ENCODE results near the gene DSCAM.

DSCAM gene

DNA sequence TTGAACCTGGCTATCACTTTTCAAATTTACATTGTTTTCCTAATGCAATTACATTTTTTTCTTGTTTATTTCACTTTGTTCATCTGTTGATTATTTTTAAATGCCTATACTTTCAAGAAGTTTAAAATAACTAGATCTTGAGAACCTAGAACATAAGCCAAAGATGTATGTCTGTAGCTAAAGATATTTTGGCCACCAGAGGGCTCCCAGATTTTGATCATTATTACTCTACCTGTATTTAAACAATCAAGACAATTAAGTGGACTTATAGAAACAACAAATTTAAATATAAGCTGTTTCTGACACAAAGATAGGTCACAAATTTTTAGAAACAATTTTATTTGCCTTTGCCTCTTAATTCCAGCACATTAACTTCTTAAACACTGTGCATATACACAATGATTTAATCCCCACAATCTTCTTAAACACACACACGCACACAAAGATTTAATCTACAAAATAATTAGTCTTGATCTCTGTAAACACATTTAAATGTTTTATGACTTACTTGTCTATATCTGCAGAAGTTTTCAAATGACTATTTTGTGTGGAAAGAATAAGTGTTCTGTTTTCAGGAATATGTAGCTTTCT, 380.0 kb downstream of the DSCAM start:
- no peaks in the 10 kb centered on the region for H3K36me3 ChIP-seq (ENCODE audit: control insufficient read depth, insufficient read depth, low read length)
- no peak overlapping the region for H3K27ac ChIP-seq (ENCODE audit: insufficient read depth, low read length, poor library complexity, severe bottlenecking)
- H3K4me1 ChIP-seq (ENCODE audit: control insufficient read depth, insufficient read depth, low read length, poor library complexity, severe bottlenecking): no peaks in the 10 kb centered on the region
- H3K9me3 ChIP-seq (ENCODE audit: control insufficient read depth, low read length): no peaks in the 10 kb centered on the region
- no peak for DNase-seq
- H3K4me3 ChIP-seq (ENCODE audit: insufficient read depth, low read depth, low read length, poor library complexity, severe bottlenecking): no peak overlapping the region
- H3K27me3 ChIP-seq (replicated peaks; ENCODE audit: control insufficient read depth, insufficient read depth, low read length, poor library complexity, severe bottlenecking): no peaks in the 10 kb centered on the region

DNA sequence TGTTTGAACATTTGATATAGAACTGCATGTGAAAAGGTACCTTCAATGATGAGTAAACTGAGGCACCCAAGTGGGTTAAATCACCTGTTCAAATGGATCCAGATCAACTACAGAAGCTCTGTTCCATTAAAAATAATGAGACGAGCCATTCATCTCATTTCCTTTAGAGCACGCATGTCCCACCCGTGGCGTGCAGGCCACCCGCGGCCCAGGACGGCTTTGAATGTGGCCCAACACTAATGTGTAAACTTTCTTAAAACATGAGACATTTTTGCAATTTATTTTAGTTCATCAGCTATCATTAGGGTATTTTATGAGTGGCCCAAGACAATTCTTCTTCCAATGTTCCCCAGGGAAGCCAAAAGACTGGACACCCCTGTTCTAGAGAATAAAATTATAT, 381.6 kb downstream of the DSCAM start:
- DNase-seq: no peak
- Histone ChIP-seq H3K27me3 (replicated peaks; ENCODE audit: control insufficient read depth, insufficient read depth, low read length, poor library complexity, severe bottlenecking) (no peaks in the 10 kb centered on the region), H3K9me3 (ENCODE audit: control insufficient read depth, low read length) (no peaks in the 10 kb centered on the region), H3K4me3 (ENCODE audit: insufficient read depth, low read depth, low read length, poor library complexity, severe bottlenecking) (no peak overlapping the region), H3K4me1 (ENCODE audit: control insufficient read depth, insufficient read depth, low read length, poor library complexity, severe bottlenecking) (no peaks in the 10 kb centered on the region), H3K27ac (ENCODE audit: insufficient read depth, low read length, poor library complexity, severe bottlenecking) (no peak overlapping the region), H3K36me3 (ENCODE audit: control insufficient read depth, insufficient read depth, low read length) (no peaks in the 10 kb centered on the region)

DNA sequence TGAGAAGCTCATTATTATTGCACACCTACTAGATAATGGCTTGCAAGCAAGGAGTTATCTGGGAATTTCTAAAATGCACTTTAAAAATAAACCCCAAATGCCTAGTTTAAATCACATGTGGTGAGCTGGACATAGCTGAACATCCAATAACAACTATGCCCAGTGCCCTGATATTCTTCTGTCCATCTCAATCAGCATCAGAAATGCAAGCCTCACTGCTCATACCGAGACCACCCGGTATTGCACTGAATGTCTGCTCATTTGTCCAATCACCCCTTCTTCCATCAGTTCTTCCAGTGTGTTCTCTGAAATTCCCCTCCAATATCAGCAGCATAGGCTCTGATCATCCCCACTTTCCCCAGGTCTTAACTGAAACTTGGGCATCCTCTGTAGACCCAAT, 383.8 kb downstream of the DSCAM start:
- H3K4me3 ChIP-seq (ENCODE audit: insufficient read depth, low read depth, low read length, poor library complexity, severe bottlenecking): no peak overlapping the region
- DNase-seq: no peak
- no peaks in the 10 kb centered on the region for H3K9me3 ChIP-seq (ENCODE audit: control insufficient read depth, low read length)
- no peak overlapping the region for H3K27ac ChIP-seq (ENCODE audit: insufficient read depth, low read length, poor library complexity, severe bottlenecking)
- no peaks in the 10 kb centered on the region for H3K36me3 ChIP-seq (ENCODE audit: control insufficient read depth, insufficient read depth, low read length)
- H3K4me1 ChIP-seq (ENCODE audit: control insufficient read depth, insufficient read depth, low read length, poor library complexity, severe bottlenecking): no peaks in the 10 kb centered on the region
- H3K27me3 ChIP-seq (replicated peaks; ENCODE audit: control insufficient read depth, insufficient read depth, low read length, poor library complexity, severe bottlenecking): no peaks in the 10 kb centered on the region

DNA sequence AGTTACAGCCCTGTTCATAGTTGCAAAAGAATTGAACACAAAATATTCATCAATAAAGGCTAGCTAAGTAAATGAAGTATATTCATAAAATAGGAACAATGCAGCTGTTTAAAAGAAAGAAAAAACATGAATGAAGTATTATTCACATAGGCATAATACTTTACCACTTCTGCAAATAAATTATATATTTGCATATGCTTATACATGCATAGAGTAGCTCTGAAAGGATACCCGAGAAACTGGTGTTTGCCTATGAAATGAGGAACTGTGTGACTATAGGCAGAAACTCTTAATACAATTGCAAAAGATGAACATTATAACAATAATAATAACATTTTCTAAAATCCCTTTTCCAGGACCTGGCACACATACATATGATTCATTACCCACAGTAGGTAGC, 385.9 kb downstream of the DSCAM start:
- DNase-seq: no peak

GRCh38 chr21:40457741-40458140, 389.2 kb downstream of the DSCAM start:
- Histone ChIP-seq H3K4me1 (ENCODE audit: control insufficient read depth, insufficient read depth, low read length, poor library complexity, severe bottlenecking) (no peaks in the 10 kb centered on the region), H3K27me3 (replicated peaks; ENCODE audit: control insufficient read depth, insufficient read depth, low read length, poor library complexity, severe bottlenecking) (no peaks in the 10 kb centered on the region), H3K27ac (ENCODE audit: insufficient read depth, low read length, poor library complexity, severe bottlenecking) (no peak overlapping the region), H3K4me3 (ENCODE audit: insufficient read depth, low read depth, low read length, poor library complexity, severe bottlenecking) (no peak overlapping the region), H3K9me3 (ENCODE audit: control insufficient read depth, low read length) (no peaks in the 10 kb centered on the region), H3K36me3 (ENCODE audit: control insufficient read depth, insufficient read depth, low read length) (no peaks in the 10 kb centered on the region)
- no peak for DNase-seq

More for the DNA sequence above, 385.9 kb downstream of the DSCAM start:
- no peaks in the 10 kb centered on the region for H3K9me3 ChIP-seq (ENCODE audit: control insufficient read depth, low read length)
- no peaks in the 10 kb centered on the region for H3K27me3 ChIP-seq (replicated peaks; ENCODE audit: control insufficient read depth, insufficient read depth, low read length, poor library complexity, severe bottlenecking)
- no peak overlapping the region for H3K4me3 ChIP-seq (ENCODE audit: insufficient read depth, low read depth, low read length, poor library complexity, severe bottlenecking)
- no peaks in the 10 kb centered on the region for H3K36me3 ChIP-seq (ENCODE audit: control insufficient read depth, insufficient read depth, low read length)
- no peak overlapping the region for H3K27ac ChIP-seq (ENCODE audit: insufficient read depth, low read length, poor library complexity, severe bottlenecking)
- H3K4me1 ChIP-seq (ENCODE audit: control insufficient read depth, insufficient read depth, low read length, poor library complexity, severe bottlenecking): no peaks in the 10 kb centered on the region

GRCh38 chr21:40454057-40454456, 392.9 kb downstream of the DSCAM start:
- H3K36me3 ChIP-seq (ENCODE audit: control insufficient read depth, insufficient read depth, low read length): no peaks in the 10 kb centered on the region
- no peak overlapping the region for H3K4me3 ChIP-seq (ENCODE audit: insufficient read depth, low read depth, low read length, poor library complexity, severe bottlenecking)
- no peaks in the 10 kb centered on the region for H3K27me3 ChIP-seq (replicated peaks; ENCODE audit: control insufficient read depth, insufficient read depth, low read length, poor library complexity, severe bottlenecking)
- no peaks in the 10 kb centered on the region for H3K9me3 ChIP-seq (ENCODE audit: control insufficient read depth, low read length)
- H3K27ac ChIP-seq (ENCODE audit: insufficient read depth, low read length, poor library complexity, severe bottlenecking): no peak overlapping the region
- no peaks in the 10 kb centered on the region for H3K4me1 ChIP-seq (ENCODE audit: control insufficient read depth, insufficient read depth, low read length, poor library complexity, severe bottlenecking)
- DNase-seq: no peak

DNA sequence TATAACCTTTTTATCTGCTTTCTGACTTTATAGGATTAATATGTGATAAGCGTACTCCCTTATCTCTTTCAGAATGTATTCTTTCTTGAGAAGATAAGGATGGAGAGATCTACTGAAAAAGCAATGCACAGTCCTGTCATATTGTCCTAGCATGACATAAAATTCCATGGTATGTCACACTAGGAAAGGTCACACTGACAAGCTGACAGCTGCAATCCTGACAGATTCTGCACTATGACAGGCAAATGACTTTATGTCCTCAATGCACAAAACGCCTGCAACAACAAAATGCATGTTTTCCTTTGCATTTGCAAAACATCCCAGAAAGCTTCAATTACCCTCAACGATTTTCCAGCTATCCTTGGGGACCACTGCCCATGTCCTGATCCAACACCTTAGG, 393.8 kb downstream of the DSCAM start:
- no peak overlapping the region for H3K4me3 ChIP-seq (ENCODE audit: insufficient read depth, low read depth, low read length, poor library complexity, severe bottlenecking)

DNA sequence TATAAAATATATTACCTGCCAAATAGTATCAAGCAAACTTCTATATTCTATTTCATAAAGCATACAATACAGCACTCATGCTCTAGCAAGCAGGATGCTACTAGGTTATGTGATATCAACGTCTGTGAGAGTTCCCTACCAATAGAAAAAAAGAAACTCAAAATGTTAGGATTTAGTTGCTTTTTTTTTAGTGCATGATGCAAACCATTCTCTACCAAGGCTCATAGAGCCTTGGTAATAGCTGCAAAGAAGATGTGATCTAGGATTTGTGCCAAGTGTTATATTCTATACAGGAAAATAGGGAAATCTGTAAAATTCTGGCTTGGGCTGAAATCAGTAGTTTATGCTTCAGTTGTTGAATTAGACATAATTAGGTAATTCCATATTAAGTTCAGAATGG, 394.4 kb downstream of the DSCAM start:
- H3K27me3 ChIP-seq (replicated peaks; ENCODE audit: control insufficient read depth, insufficient read depth, low read length, poor library complexity, severe bottlenecking): no peaks in the 10 kb centered on the region
- no peak for DNase-seq

More for the DNA sequence above, 393.8 kb downstream of the DSCAM start:
- no peaks in the 10 kb centered on the region for H3K27me3 ChIP-seq (replicated peaks; ENCODE audit: control insufficient read depth, insufficient read depth, low read length, poor library complexity, severe bottlenecking)
- no peaks in the 10 kb centered on the region for H3K9me3 ChIP-seq (ENCODE audit: control insufficient read depth, low read length)
- H3K4me1 ChIP-seq (ENCODE audit: control insufficient read depth, insufficient read depth, low read length, poor library complexity, severe bottlenecking): no peaks in the 10 kb centered on the region
- DNase-seq: no peak
- no peaks in the 10 kb centered on the region for H3K36me3 ChIP-seq (ENCODE audit: control insufficient read depth, insufficient read depth, low read length)
- no peak overlapping the region for H3K27ac ChIP-seq (ENCODE audit: insufficient read depth, low read length, poor library complexity, severe bottlenecking)

DNA sequence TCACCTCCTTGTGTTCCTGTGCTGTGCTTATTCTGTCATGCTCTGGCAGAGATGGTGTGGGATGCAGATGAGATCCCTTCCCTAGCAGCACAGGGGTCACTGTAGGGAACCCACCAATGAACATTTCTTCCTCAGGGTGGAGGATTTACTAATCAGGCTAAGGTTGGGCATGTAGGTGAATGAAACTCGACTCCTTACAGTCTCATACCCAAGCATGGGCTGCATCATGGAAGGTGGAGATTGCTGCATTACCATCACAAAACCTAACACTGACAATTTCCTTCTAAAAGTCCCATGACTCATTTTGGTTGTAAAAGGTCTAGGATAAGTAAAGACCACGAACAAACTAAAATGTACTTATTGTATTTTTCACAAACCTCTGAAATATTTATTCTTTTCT, 399.9 kb downstream of the DSCAM start:
- Histone ChIP-seq H3K9me3 (ENCODE audit: control insufficient read depth, low read length) (no peaks in the 10 kb centered on the region), H3K4me1 (ENCODE audit: control insufficient read depth, insufficient read depth, low read length, poor library complexity, severe bottlenecking) (no peaks in the 10 kb centered on the region), H3K27ac (ENCODE audit: insufficient read depth, low read length, poor library complexity, severe bottlenecking) (no peak overlapping the region), H3K4me3 (ENCODE audit: insufficient read depth, low read depth, low read length, poor library complexity, severe bottlenecking) (no peak overlapping the region), H3K27me3 (replicated peaks; ENCODE audit: control insufficient read depth, insufficient read depth, low read length, poor library complexity, severe bottlenecking) (no peaks in the 10 kb centered on the region), H3K36me3 (ENCODE audit: control insufficient read depth, insufficient read depth, low read length) (no peaks in the 10 kb centered on the region)
- no peak for DNase-seq

More for the DNA sequence above, 394.4 kb downstream of the DSCAM start:
- no peak overlapping the region for H3K4me3 ChIP-seq (ENCODE audit: insufficient read depth, low read depth, low read length, poor library complexity, severe bottlenecking)
- H3K4me1 ChIP-seq (ENCODE audit: control insufficient read depth, insufficient read depth, low read length, poor library complexity, severe bottlenecking): no peaks in the 10 kb centered on the region
- H3K9me3 ChIP-seq (ENCODE audit: control insufficient read depth, low read length): no peaks in the 10 kb centered on the region
- no peak overlapping the region for H3K27ac ChIP-seq (ENCODE audit: insufficient read depth, low read length, poor library complexity, severe bottlenecking)
- no peaks in the 10 kb centered on the region for H3K36me3 ChIP-seq (ENCODE audit: control insufficient read depth, insufficient read depth, low read length)

GRCh38 chr21:40445349-40445921, 401.5 kb downstream of the DSCAM start:
- H3K27me3 ChIP-seq (replicated peaks; ENCODE audit: control insufficient read depth, insufficient read depth, low read length, poor library complexity, severe bottlenecking): no peaks in the 10 kb centered on the region
- DNase-seq: no peak
- H3K9me3 ChIP-seq (ENCODE audit: control insufficient read depth, low read length): no peaks in the 10 kb centered on the region
- H3K4me3 ChIP-seq (ENCODE audit: insufficient read depth, low read depth, low read length, poor library complexity, severe bottlenecking): no peak overlapping the region
- H3K4me1 ChIP-seq (ENCODE audit: control insufficient read depth, insufficient read depth, low read length, poor library complexity, severe bottlenecking): no peaks in the 10 kb centered on the region
- no peaks in the 10 kb centered on the region for H3K36me3 ChIP-seq (ENCODE audit: control insufficient read depth, insufficient read depth, low read length)
- no peak overlapping the region for H3K27ac ChIP-seq (ENCODE audit: insufficient read depth, low read length, poor library complexity, severe bottlenecking)

All from effector memory CD4-positive, alpha-beta T cell (primary cell).